ENCODE data around the gene MCF2L2. TPM values are rescaled to one million over a fixed set of nuclear protein-coding genes. Genes with fewer than 3 reads are reported as not detected.

Gene MCF2L2
- total and polyA plus RNA-seq, 4 donors = 0.13 to 1.0 (median 0.54) TPM

DNA sequence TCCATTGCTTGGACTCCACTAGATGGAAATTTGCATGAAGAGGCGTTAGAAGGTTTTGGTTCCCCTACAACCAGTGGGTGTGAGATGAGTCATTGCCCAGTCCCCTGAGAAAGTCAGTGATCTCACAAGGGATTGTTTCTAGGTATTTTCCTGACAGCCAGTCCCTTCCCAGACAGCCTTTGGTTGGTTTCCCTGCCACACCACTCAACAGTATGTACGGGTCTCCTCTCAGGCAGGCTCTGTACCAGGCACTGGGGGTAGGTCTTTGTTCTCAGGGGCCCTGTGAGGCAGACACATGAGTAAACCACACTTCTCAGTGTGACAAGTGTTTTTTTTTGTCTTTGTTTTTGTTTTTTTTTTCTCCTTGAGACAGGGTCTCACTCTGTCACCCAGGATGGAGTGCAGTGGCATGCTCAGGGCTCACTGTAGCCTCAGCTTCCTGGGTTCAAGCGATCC, 269.8 kb downstream of the MCF2L2 start:
- 58 to 66% methylated on average over 3 of the region's 3 CpGs for WGBS, 2 donors
- intact Hi-C loops (cut with DNase I) = no loop called here
- no peaks in the 10 kb centered on the region for H3K9me3 ChIP-seq (ENCODE audit: control insufficient read depth, low read length)
- H3K27me3 ChIP-seq (ENCODE audit: control insufficient read depth in 1 of 2, insufficient read depth in 2 of 2, low read length in 1 of 2) = no peaks in the 10 kb centered on the region
- ATAC-seq (ENCODE audit: low FRiP score) (no peak), DNase-seq (no peak)
- no peaks in the 10 kb centered on the region for H3K4me1 ChIP-seq (ENCODE audit: control insufficient read depth in 1 of 2, insufficient read depth in 2 of 2, low read length in 2 of 2)
- no peak overlapping the region for H3K4me3 ChIP-seq (ENCODE audit: low read length in 2 of 2)
- no peaks in the 10 kb centered on the region for H3K36me3 ChIP-seq (ENCODE audit: control insufficient read depth in 1 of 2, insufficient read depth in 2 of 2, low read length in 1 of 2)
- H3K27ac ChIP-seq (ENCODE audit: low read depth in 1 of 2, low read length in 2 of 2) = no peak overlapping the region

DNA sequence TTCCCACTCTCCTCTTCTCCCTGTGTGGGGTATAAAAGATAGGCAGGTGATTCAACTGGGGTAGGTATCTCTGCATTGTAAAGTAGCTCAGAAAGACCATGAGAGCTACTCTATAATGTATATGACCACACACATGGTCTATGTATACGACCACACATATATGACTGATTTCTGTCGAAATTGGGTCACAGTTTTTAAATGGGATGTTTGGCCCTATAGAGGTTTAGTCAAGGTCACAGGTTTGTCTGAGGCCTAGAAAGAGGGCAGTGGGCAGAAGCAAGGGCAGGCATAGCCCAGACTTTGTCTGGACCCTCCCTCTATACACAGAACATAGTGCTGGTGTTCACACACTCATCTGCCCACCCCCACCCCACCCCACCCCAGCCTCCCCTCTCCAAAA, 270.3 kb downstream of the MCF2L2 start:
- no peaks in the 10 kb centered on the region for H3K9me3 ChIP-seq (ENCODE audit: control insufficient read depth, low read length)
- intact Hi-C loops (cut with DNase I) = no loop called here
- no peaks in the 10 kb centered on the region for H3K36me3 ChIP-seq (ENCODE audit: control insufficient read depth in 1 of 2, insufficient read depth in 2 of 2, low read length in 1 of 2)
- H3K4me3 ChIP-seq (ENCODE audit: low read length in 2 of 2) = no peak overlapping the region
- H3K4me1 ChIP-seq (ENCODE audit: control insufficient read depth in 1 of 2, insufficient read depth in 2 of 2, low read length in 2 of 2) = no peaks in the 10 kb centered on the region
- H3K27me3 ChIP-seq (ENCODE audit: control insufficient read depth in 1 of 2, insufficient read depth in 2 of 2, low read length in 1 of 2) = no peaks in the 10 kb centered on the region
- H3K27ac ChIP-seq (ENCODE audit: low read depth in 1 of 2, low read length in 2 of 2) = no peak overlapping the region
- 97 to 100% methylated on average over 2 of the region's 2 CpGs for WGBS, 2 donors
- no peak for ATAC-seq (ENCODE audit: low FRiP score)
- no peak for DNase-seq

- Histone ChIP-seq H3K36me3 (ENCODE audit: control insufficient read depth in 1 of 2, insufficient read depth in 2 of 2, low read length in 1 of 2) (no peaks in the 10 kb centered on the region), H3K4me1 (ENCODE audit: control insufficient read depth in 1 of 2, insufficient read depth in 2 of 2, low read length in 2 of 2) (no peaks in the 10 kb centered on the region), H3K27me3 (ENCODE audit: control insufficient read depth in 1 of 2, insufficient read depth in 2 of 2, low read length in 1 of 2) (no peaks in the 10 kb centered on the region), H3K4me3 (ENCODE audit: low read length in 2 of 2) (no peak overlapping the region), H3K9me3 (ENCODE audit: control insufficient read depth, low read length) (peaks cover 1% of the 10 kb centered on the region), H3K27ac (ENCODE audit: low read depth in 1 of 2, low read length in 2 of 2) (no peak overlapping the region)
- no peak for DNase-seq
- WGBS, 2 donors = 81 to 87% methylated on average over 5 of the region's 5 CpGs
- intact Hi-C loops (cut with DNase I) = no loop called here
- no peak for ATAC-seq (ENCODE audit: low FRiP score)
Measured at GRCh38 chr3:183156266-183156665, 272.2 kb downstream of the MCF2L2 start.

DNA sequence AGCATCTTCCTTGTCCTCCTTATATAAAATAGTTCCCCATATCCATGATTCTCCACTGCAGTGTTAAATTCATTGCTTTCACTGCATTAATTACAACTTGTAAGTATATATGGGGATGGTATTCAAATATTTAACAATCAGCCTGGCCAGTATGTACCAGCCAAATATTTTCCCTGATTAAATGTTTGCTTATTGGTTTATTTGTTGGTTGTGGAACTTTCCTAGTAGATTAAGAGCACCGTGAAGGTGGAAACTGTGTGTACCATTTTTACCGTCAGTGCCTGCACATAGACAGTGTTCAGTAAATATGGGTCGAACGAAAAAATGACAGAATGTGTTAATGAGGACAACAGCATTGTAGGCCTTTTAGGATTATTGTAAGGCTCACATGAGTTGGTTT, 272.9 kb downstream of the MCF2L2 start:
- Histone ChIP-seq H3K27me3 (ENCODE audit: control insufficient read depth in 1 of 2, insufficient read depth in 2 of 2, low read length in 1 of 2) (no peaks in the 10 kb centered on the region), H3K4me3 (ENCODE audit: low read length in 2 of 2) (no peak overlapping the region), H3K27ac (ENCODE audit: low read depth in 1 of 2, low read length in 2 of 2) (no peak overlapping the region), H3K36me3 (ENCODE audit: control insufficient read depth in 1 of 2, insufficient read depth in 2 of 2, low read length in 1 of 2) (no peaks in the 10 kb centered on the region), H3K4me1 (ENCODE audit: control insufficient read depth in 1 of 2, insufficient read depth in 2 of 2, low read length in 2 of 2) (no peaks in the 10 kb centered on the region), H3K9me3 (ENCODE audit: control insufficient read depth, low read length) (peaks cover 1% of the 10 kb centered on the region)
- DNase-seq (no peak), ATAC-seq (ENCODE audit: low FRiP score) (no peak)
- 95 to 96% methylated on average over 4 of the region's 4 CpGs for WGBS, 2 donors
- intact Hi-C loops (cut with DNase I) = no loop called here

- ATAC-seq (ENCODE audit: low FRiP score) (no peak), DNase-seq (no peak)
- intact Hi-C loops (cut with DNase I) = no loop called here
- no peaks in the 10 kb centered on the region for H3K4me1 ChIP-seq (ENCODE audit: control insufficient read depth in 1 of 2, insufficient read depth in 2 of 2, low read length in 2 of 2)
- no peak overlapping the region for H3K4me3 ChIP-seq (ENCODE audit: low read length in 2 of 2)
- no peaks in the 10 kb centered on the region for H3K27me3 ChIP-seq (ENCODE audit: control insufficient read depth in 1 of 2, insufficient read depth in 2 of 2, low read length in 1 of 2)
- no peak overlapping the region for H3K27ac ChIP-seq (ENCODE audit: low read depth in 1 of 2, low read length in 2 of 2)
- H3K36me3 ChIP-seq (ENCODE audit: control insufficient read depth in 1 of 2, insufficient read depth in 2 of 2, low read length in 1 of 2) = no peaks in the 10 kb centered on the region
- 79 to 85% methylated on average over 14 of the region's 14 CpGs for WGBS, 2 donors
- peaks cover 1% of the 10 kb centered on the region for H3K9me3 ChIP-seq (ENCODE audit: control insufficient read depth, low read length)
Measured at GRCh38 chr3:183153210-183153950, 275.0 kb downstream of the MCF2L2 start.

- Histone ChIP-seq H3K27ac (ENCODE audit: low read depth in 1 of 2, low read length in 2 of 2) (no peak overlapping the region), H3K9me3 (ENCODE audit: control insufficient read depth, low read length) (peaks cover 1% of the 10 kb centered on the region), H3K27me3 (ENCODE audit: control insufficient read depth in 1 of 2, insufficient read depth in 2 of 2, low read length in 1 of 2) (no peaks in the 10 kb centered on the region), H3K4me3 (ENCODE audit: low read length in 2 of 2) (no peak overlapping the region), H3K4me1 (ENCODE audit: control insufficient read depth in 1 of 2, insufficient read depth in 2 of 2, low read length in 2 of 2) (no peaks in the 10 kb centered on the region), H3K36me3 (ENCODE audit: control insufficient read depth in 1 of 2, insufficient read depth in 2 of 2, low read length in 1 of 2) (no peaks in the 10 kb centered on the region)
- 74 to 78% methylated on average over 6 of the region's 6 CpGs for WGBS, 2 donors
- no peak for DNase-seq
- intact Hi-C loops (cut with DNase I) = no loop called here
- ATAC-seq (ENCODE audit: low FRiP score) = no peak
Measured at GRCh38 chr3:183151821-183152351, 276.5 kb downstream of the MCF2L2 start.

GRCh38 chr3:183151086-183151485, 277.3 kb downstream of the MCF2L2 start:
- Histone ChIP-seq H3K4me3 (ENCODE audit: low read length in 2 of 2) (no peak overlapping the region), H3K36me3 (ENCODE audit: control insufficient read depth in 1 of 2, insufficient read depth in 2 of 2, low read length in 1 of 2) (no peaks in the 10 kb centered on the region), H3K4me1 (ENCODE audit: control insufficient read depth in 1 of 2, insufficient read depth in 2 of 2, low read length in 2 of 2) (no peaks in the 10 kb centered on the region), H3K27ac (ENCODE audit: low read depth in 1 of 2, low read length in 2 of 2) (no peak overlapping the region), H3K9me3 (ENCODE audit: control insufficient read depth, low read length) (peaks cover 1% of the 10 kb centered on the region), H3K27me3 (ENCODE audit: control insufficient read depth in 1 of 2, insufficient read depth in 2 of 2, low read length in 1 of 2) (no peaks in the 10 kb centered on the region)
- DNase-seq = no peak
- 90 to 94% methylated on average over 3 of the region's 3 CpGs for WGBS, 2 donors
- intact Hi-C loops (cut with DNase I) = no loop called here
- ATAC-seq (ENCODE audit: low FRiP score) = no peak

- Histone ChIP-seq H3K36me3 (ENCODE audit: control insufficient read depth in 1 of 2, insufficient read depth in 2 of 2, low read length in 1 of 2) (no peaks in the 10 kb centered on the region), H3K27me3 (ENCODE audit: control insufficient read depth in 1 of 2, insufficient read depth in 2 of 2, low read length in 1 of 2) (no peaks in the 10 kb centered on the region), H3K4me3 (ENCODE audit: low read length in 2 of 2) (no peak overlapping the region), H3K27ac (ENCODE audit: low read depth in 1 of 2, low read length in 2 of 2) (no peak overlapping the region), H3K4me1 (ENCODE audit: control insufficient read depth in 1 of 2, insufficient read depth in 2 of 2, low read length in 2 of 2) (no peaks in the 10 kb centered on the region), H3K9me3 (ENCODE audit: control insufficient read depth, low read length) (peaks cover 1% of the 10 kb centered on the region)
- DNase-seq (no peak), ATAC-seq (ENCODE audit: low FRiP score) (no peak)
- 64 to 66% methylated on average over 5 of the region's 5 CpGs for WGBS, 2 donors
- intact Hi-C loops (cut with DNase I) = no loop called here
Measured at GRCh38 chr3:183149915-183150750, 278.3 kb downstream of the MCF2L2 start.
